Mammary epithelial cell (primary cell): Measurements from ENCODE around the gene METRNL.
"Not testable (repeated sequence)": the region's sequence is repeated elsewhere in the genome, so short reads cannot be mapped to it uniquely, and the experiment has no call there.

Source experiments
- EZH2 ChIP-seq: IDR thresholded peaks from 2 replicates; pipeline ENCODE4 v1.6.1; 2012; ENCODE audit warnings: low read length, inconsistent platforms, borderline replicate concordance
- TF ChIP-seq, protein P1 (sequence below), 2 donors: IDR thresholded peaks in 1 of 2; conservative IDR thresholded peaks in 1 of 2; 2 replicates each; pipeline ENCODE4 v1.5.1; 2011 to 2012; ENCODE audit warnings: inconsistent platforms in 2 of 2, low read length in 2 of 2, mild to moderate bottlenecking in 2 of 2, control low read depth in 1 of 2, low read depth in 1 of 2; ENCODE audit not compliant: insufficient read depth in 1 of 2; ENCODE audit errors: extremely low read depth in 1 of 2

- TF ChIP-seq, protein P1, sequence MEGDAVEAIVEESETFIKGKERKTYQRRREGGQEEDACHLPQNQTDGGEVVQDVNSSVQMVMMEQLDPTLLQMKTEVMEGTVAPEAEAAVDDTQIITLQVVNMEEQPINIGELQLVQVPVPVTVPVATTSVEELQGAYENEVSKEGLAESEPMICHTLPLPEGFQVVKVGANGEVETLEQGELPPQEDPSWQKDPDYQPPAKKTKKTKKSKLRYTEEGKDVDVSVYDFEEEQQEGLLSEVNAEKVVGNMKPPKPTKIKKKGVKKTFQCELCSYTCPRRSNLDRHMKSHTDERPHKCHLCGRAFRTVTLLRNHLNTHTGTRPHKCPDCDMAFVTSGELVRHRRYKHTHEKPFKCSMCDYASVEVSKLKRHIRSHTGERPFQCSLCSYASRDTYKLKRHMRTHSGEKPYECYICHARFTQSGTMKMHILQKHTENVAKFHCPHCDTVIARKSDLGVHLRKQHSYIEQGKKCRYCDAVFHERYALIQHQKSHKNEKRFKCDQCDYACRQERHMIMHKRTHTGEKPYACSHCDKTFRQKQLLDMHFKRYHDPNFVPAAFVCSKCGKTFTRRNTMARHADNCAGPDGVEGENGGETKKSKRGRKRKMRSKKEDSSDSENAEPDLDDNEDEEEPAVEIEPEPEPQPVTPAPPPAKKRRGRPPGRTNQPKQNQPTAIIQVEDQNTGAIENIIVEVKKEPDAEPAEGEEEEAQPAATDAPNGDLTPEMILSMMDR (conservative IDR thresholded peaks at IDR 0.05 in 1 of 2, IDR thresholded peaks at IDR 0.05 in 1 of 2; ENCODE audit: extremely low read depth in 1 of 2, insufficient read depth in 1 of 2, low read depth in 1 of 2, low read length in 2 of 2), result not testable (repeated sequence)
- TF ChIP-seq EZH2, result not testable (repeated sequence)
These were observed 31.5 kb upstream of the METRNL start for GRCh38 chr17:83047818-83048475.
